Neural progenitor cell (in vitro differentiated cells): ENCODE results near the gene RARRES2.

ENCODE experiments used
- CTCF ChIP-seq: fragments of 200-600 bp; sonication (generic); IDR thresholded peaks from 2 replicates; pipeline ENCODE4 v1.5.1; 2017; ENCODE audit warnings: antibody characterized with exemption, mild to moderate bottlenecking
- EZH2 ChIP-seq: fragments of 200-600 bp; sonication (generic); IDR thresholded peaks from 2 replicates; pipeline ENCODE4 v1.6.1; 2017; ENCODE audit warnings: antibody characterized with exemption, mild to moderate bottlenecking, moderate library complexity
- EZH2phosphoT487 ChIP-seq: fragments of 200-600 bp; sonication (generic); IDR thresholded peaks from 2 replicates; pipeline ENCODE4 v1.6.1; 2017; ENCODE audit warnings: antibody characterized with exemption

DNA sequence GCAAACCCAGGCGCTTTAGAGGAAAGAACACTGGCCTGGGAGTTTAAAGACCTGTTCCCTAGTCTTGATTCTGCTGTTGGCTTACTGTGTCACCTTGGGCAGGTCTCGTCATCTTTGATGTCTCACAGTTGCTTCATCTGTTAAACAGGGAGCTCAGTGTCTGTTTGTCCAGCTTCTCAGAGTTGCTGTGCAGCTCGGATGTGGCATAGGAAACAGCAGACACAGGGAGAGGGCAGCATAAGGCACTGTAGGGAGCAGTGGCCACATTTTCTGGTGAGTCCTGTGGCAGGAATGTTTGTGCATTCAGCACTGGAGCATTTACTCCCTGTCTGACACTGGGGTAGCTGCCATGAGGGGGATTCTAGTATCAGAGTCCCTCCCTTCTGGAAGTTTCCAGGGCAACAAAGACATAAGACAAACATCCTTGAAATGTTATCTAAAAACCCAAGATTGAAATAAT, 29.2 kb upstream of the RARRES2 start:
- TF ChIP-seq CTCF, result no peak
- no peak for TF ChIP-seq EZH2
- no peak for TF ChIP-seq EZH2phosphoT487
